Stimulated activated CD8-positive, alpha-beta memory T cell treated with anti-CD3 and anti-CD28 coated beads, Interleukin-12 subunit alpha, Interleukin-12 subunit beta, amount 100 ng/mL, for 4 hours (primary cell): ENCODE data around the gene EIF3I.

Source experiments
- DNase-seq: peaks from one replicate; pipeline ENCODE4 v3.0.0-alpha.2; 2020; ENCODE audit warnings: low read depth

Gene EIF3I

DNA sequence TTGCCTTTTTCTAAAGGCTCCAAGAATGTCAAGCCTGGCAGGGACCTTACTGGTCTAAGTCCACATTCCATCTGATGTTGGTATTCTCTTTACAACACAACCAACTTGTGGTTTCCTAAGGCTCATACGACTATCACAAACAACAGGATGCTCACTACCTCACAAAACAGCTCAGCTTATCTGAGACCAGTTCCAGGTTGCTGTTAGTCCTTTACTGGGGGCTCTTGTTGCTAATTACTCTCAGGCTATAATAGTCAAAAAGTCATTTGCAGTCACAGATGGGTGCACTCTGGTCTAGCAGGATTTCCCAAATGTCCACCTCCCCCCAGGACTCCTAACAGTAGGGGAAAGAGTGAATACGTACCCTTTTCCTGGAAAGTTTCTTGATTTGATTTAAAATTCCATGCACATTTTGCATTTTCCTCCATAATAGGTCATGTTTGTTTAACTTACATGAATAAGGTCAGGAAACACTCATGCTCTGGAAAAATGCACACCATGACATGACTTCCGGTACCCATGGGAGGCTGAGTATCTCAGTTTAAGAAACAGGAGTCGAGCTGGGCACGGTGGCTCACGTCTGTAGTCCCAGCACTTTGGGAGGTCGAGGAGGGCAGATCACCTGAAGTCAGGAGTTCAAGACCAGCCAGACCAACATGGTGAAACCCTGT is 44.8 kb downstream of the EIF3I start:
- no peak for DNase-seq

DNA sequence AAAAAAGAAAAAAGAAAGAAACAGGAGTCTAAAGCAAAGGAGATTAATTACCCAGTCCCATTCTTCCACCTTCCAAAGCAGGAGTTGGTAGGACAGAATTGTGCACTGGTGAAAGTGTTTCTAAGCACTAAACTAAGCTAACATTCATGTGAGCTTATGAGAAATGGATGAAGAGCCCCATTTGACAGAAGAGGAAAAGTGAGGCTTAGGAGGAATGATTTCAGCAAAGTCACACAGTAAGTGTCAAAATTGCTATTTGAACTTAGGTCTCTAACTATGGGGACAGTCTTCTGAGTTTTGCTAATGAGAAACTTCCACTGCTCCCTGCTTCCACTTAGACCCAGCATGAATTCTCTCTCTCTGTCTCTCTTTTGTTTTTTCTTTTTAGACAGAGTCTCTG is 47.5 kb downstream of the EIF3I start:
- no peak for DNase-seq

DNA sequence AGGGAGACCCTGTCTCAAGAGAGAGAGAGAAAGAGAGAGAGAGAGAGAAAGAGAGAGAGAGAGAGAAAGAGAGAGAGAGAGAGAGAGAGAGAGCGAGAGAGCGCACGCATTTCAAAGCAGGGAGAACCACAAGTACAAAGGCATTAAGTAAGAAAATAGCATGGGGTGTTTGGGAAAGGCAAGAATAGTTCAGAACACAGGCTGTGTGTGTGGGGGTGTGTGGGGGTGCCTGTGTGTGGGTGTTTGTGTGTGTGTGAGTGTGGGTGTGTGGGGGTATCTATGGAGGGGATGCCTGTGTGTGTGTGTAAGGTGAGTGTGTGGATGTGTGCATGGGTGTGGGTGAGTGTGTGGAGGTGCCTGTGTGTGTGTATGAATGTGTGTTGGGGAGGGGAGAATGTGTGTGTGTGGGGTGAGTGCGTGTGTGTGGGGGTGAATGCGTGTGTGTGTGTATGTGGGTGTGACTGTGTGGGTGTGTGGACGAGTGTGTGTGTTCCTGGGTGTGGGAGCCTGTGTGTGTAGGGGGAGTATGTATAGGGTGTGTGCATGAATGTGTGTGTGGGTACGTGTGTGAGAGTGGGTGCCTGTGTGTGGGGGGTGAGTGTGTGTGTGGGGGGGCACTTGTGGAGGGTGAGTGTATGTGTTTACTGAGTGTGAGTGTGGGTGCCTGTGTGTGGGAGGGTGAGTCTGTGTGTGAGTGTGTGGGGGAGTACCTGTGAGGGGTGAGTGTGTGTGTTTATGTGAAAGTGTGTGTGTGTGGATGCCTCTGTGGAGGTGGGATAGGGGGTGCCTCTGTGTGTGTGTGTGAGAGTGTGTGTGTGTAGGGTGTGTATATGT is 50.6 kb downstream of the EIF3I start:
- DNase-seq, result no peak

DNA sequence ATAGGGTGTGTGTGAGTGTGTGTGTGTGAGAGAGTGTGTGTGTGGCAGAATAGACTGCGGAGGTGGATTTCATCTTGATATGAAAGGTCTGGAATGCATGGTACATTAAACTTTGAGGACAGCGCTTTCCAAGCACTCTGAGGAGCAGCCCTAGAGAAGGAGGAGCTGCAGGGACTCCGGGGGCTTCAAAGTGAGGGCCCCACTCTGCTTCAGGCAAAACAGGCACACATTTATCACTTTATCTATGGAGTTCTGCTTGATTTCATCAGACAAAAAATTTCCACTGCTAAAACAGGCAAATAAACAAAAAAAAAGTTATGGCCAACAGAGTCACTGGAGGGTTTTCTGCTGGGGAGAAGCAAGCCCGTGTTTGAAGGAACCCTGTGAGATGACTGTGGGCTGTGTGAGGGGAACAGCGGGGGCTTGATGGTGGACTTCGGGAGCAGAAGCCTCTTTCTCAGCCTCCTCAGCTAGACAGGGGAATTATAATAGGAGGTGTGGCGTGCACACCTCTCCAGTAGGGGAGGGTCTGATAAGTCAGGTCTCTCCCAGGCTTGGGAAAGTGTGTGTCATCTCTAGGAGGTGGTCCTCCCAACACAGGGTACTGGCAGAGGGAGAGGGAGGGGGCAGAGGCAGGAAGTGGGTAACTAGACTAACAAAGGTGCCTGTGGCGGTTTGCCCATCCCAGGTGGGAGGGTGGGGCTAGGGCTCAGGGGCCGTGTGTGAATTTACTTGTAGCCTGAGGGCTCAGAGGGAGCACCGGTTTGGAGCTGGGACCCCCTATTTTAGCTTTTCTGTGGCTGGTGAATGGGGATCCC is 51.4 kb downstream of the EIF3I start:
- DNase-seq, result peak; percentile 71

DNA sequence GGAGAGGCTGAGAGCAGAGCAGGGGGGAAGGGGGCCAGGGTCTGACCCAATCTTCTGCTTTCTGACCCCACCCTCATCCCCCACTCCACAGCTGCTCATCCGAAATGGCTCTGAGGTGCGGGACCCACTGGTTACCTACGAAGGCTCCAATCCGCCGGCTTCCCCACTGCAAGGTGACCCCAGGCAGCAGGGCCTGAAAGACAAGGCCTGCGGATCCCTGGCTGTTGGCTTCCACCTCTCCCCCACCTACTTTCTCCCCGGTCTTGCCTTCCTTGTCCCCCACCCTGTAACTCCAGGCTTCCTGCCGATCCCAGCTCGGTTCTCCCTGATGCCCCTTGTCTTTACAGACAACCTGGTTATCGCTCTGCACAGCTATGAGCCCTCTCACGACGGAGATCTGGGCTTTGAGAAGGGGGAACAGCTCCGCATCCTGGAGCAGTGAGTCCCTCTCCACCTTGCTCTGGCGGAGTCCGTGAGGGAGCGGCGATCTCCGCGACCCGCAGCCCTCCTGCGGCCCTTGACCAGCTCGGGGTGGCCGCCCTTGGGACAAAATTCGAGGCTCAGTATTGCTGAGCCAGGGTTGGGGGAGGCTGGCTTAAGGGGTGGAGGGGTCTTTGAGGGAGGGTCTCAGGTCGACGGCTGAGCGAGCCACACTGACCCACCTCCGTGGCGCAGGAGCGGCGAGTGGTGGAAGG is 52.6 kb downstream of the EIF3I start:
- no peak for DNase-seq

DNA sequence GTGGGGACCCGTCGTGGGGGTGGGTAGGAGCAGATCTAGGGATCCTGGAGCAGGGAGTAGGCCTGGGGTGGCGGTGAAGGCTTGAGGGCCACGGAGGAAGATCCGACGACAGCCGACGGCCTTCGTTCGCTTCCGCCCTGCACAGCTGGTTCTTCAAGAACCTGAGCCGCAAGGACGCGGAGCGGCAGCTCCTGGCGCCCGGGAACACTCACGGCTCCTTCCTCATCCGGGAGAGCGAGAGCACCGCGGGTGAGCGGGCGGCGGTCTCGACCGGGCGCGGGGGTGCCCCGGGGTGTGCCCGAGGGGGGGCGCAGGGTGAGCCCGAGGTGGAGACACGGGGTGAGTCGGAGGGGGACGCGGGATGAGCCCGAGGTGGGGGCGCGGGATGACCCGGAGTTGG is 53.2 kb downstream of the EIF3I start:
- DNase-seq, result no peak

DNA sequence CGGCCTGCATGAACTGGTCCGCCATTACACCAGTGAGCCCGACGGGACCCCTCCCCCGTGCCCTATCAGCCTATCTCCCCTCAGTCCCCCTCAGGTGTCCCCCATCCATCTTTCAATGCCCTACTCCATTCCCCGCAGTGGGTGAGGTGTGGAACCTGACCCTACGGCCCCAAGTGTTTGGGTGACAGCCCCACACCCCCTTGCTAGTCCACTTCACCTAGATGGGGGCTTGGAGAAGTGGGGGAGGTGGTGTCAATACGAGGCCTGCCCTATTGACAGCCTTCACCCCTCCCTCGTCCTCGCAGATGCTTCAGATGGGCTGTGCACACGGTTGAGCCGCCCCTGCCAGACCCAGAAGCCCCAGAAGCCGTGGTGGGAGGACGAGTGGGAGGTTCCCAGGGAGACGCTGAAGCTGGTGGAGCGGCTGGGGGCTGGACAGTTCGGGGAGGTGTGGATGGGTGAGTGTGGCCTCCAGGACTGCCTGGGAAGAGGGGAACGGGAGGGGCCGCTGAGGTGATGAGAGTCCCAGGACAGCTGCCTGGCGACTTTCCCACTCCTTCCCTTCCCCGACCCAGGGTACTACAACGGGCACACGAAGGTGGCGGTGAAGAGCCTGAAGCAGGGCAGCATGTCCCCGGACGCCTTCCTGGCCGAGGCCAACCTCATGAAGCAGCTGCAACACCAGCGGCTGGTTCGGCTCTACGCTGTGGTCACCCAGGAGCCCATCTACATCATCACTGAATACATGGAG is 54.0 kb downstream of the EIF3I start:
- no peak for DNase-seq
